ENCODE results near the gene C10orf67.

Gene C10orf67

DNA sequence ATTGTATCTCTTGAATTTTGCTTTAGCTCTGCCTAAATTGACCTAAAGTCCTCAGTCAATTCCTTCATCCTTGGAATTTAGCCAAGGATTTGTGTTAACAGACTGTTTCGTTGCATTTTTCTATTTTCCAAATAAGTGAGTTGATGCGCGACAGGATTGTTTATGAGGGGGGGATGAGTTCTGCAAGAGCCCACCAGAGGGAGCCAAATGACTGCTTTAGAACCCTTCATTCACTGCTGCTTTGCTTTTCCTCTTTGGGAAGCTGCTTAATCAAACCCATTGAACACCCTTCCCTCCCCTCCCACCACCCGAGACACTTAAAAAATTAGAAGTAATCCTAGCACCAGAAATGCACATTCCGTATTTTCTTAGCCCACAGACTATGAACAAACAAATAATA, 186.2 kb downstream of the C10orf67 start:
- DNase-seq: peak; percentile 56

DNA sequence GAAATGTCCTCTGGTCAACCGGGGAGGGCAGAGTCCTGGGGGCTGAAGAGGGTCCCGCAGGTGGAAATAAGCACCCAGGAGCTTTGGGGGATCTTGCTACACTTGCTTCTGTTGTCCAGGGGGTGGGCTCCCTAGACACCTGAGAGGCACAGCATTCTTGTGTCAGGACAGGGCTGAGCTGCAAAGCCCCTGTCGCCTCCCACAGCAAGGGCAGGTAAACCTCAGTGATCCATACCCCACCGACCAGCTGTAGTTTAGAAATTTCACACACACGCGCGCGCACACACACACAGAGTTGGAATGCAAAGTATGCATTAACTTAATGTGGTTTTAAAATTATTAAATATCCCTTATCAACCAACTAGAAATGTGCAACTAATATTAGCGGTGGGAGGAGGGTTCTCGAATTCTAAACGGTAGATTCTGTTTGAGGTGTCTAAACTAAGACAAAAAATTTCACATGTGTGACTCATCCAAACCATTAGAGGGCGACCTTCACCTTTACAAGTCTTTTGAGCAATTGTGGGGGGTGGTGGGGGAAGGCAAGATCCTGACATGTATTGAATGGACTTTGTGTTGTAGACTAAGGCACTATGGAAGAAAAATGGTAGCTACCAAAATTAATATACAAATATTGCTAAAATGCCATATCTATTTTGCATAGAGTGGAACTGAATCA, 186.8 kb downstream of the C10orf67 start:
- no peak for DNase-seq

DNA sequence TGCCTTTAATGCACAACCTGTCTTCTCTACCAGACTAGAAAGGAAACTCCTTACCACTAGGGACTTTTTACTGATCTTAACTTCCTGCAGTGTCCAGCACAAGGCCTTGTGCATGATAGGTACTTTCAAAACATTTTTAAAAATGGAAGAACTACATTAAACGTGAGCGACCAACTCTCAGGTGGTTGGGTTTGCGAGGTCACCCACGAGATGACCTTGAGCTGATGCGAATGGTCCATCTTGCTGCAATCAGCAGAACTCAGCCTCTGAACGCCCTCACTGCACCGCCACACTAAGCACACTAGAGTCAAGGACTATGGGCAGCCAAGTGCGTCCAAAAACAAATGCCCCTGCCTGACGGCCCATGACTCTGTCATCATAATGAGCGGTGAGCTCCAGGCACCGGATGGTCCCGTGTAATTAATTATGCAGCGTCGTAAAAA, 187.3 kb downstream of the C10orf67 start:
- no peak for DNase-seq

DNA sequence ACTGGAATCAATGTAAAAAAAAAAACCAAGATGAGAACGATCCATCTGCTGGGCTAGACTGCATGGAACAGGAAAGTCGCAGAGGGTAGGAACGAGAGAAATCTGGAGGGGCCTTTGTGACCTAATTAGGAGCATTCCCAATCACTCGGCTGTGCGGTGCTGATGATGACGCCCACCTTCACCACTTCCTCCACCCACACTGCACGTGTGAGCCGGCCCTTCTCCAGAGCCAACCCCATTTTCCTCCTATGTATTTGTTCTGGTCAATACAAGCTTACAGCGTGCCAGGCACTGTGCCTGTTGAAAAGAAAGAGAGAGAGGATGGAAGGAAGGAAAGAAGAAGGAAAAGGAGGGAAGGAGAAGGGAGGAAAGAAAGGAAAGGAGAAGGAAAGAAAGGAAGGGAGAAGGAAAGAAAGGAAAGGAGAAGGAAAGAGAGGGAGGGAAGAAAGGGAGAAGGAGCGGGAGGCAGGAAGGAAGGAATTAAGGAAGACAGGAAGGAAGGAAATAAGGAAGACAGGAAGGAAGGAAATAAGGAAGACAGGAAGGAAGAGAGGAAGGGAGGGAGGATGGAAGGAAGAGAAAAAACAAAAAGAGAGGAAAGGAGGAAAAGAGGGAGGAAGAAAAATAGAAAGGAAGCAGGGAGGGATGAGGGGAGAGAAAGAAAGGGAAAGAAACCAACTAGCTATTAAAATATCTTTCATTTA, 188.0 kb downstream of the C10orf67 start:
- no peak for DNase-seq

DNA sequence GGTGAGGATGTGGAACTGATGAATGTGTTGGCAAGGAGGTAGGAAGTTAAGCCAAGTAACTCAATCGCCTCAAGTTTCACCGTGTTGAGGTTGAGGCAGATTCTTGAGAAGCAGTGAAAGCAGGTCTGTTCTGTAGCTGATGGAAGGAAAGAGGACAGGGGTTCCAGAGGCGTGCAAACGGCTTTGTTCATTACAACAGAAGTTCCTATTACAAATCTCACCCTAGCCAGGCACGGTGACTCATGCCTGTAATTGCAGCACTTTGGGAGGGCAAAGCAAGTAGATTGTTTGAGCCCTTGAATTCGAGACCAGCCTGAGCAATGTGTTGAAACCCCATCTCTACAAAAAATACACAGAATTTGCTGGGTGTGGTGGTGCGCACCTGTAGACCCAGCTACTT, 189.4 kb downstream of the C10orf67 start:
- no peak for DNase-seq

Data from stimulated activated CD8-positive, alpha-beta memory T cell treated with anti-CD3 and anti-CD28 coated beads, Interleukin-4, amount 100 ng/mL, for 48 hours (primary cell).